Stomach (tissue), 4 donors: ENCODE measurements around the gene PUM2.

ENCODE experiments used
- CTCF ChIP-seq, 7 experiments: fragments of 450-650 bp in 4 of 7; fragments of 200-600 bp in 3 of 7; sonication (generic) in 3 of 7; IDR thresholded peaks; one replicate each; pipeline ENCODE4 v1.5.1; 2016 to 2019; ENCODE audit warnings: antibody characterized with exemption in 7 of 7, control low read depth in 2 of 7, mild to moderate bottlenecking in 1 of 7
- POLR2AphosphoS5 ChIP-seq, 3 donors: sonication (generic); formaldehyde crosslinking; IDR thresholded peaks; one replicate each; pipeline ENCODE4 v1.6.1; 2016; ENCODE audit warnings: antibody characterized with exemption in 3 of 3

- no peak for TF ChIP-seq CTCF (IDR thresholded peaks at IDR 0.05)
- TF ChIP-seq POLR2AphosphoS5 (IDR thresholded peaks at IDR 0.05), result no peak
Measured at GRCh38 chr2:20355131-20355530, 4.5 kb upstream of the PUM2 start.
